HepG2 (cell line): Measurements from ENCODE around the gene LYZ. TPM values are rescaled to one million over a fixed set of nuclear protein-coding genes. Genes with fewer than 3 reads are reported as not detected.

ENCODE experiments used
- CHD4 ChIP-seq: fragments of 200-600 bp; sonication (generic); IDR thresholded peaks from 2 replicates; pipeline ENCODE4 v1.7.0; 2017; ENCODE audit warnings: mild to moderate bottlenecking, low read length, borderline replicate concordance
- FLYWCH1 ChIP-seq: sonication (generic); formaldehyde crosslinking; IDR thresholded peaks from 2 replicates; pipeline ENCODE4 v1.8.1; 2023; ENCODE audit warnings: mild to moderate bottlenecking, missing genetic modification reagents
- FOXA3 ChIP-seq: IDR thresholded peaks from 2 replicates; pipeline ENCODE4 v1.6.1; 2016; ENCODE audit warnings: missing genetic modification reagents, missing compliant biosample characterization
- KLF6 ChIP-seq: IDR thresholded peaks from 2 replicates; pipeline ENCODE4 v1.8.0; 2016; ENCODE audit warnings: missing biosample characterization, missing genetic modification reagents
- LBX2 ChIP-seq: sonication (generic); formaldehyde crosslinking; IDR thresholded peaks from 2 replicates; pipeline ENCODE4 v1.5.0; 2020; ENCODE audit warnings: missing genetic modification reagents, mild to moderate bottlenecking, borderline replicate concordance
- MIER2 ChIP-seq: IDR thresholded peaks from 2 replicates; pipeline ENCODE4 v1.6.1; 2016; ENCODE audit warnings: missing biosample characterization, missing genetic modification reagents
- MTF1 ChIP-seq: sonication (generic); formaldehyde crosslinking; IDR thresholded peaks from 2 replicates; pipeline ENCODE4 v1.5.0; 2020; ENCODE audit warnings: missing genetic modification reagents
- PCBP1 ChIP-seq: fragments of 200-400 bp; formaldehyde crosslinking; IDR thresholded peaks from 2 replicates; pipeline ENCODE4 v1.6.1; 2017; ENCODE audit warnings: mild to moderate bottlenecking, low read depth, low read length, borderline replicate concordance
- RBM22 ChIP-seq: fragments of 200-400 bp; formaldehyde crosslinking; optimal IDR thresholded peaks from 2 replicates; pipeline ENCODE3; 2017; ENCODE audit warnings: mild to moderate bottlenecking, low read length, moderate library complexity
- ZBTB3 ChIP-seq: sonication (generic); formaldehyde crosslinking; IDR thresholded peaks from 2 replicates; pipeline ENCODE4 v1.4.0; 2020; ENCODE audit warnings: low read depth, mild to moderate bottlenecking, moderate library complexity, missing genetic modification reagents, borderline replicate concordance
- ZNF343 ChIP-seq: sonication (generic); formaldehyde crosslinking; IDR thresholded peaks from 2 replicates; pipeline ENCODE4 v1.4.0; 2020; ENCODE audit warnings: mild to moderate bottlenecking, missing genetic modification reagents
- ZNF605 ChIP-seq: sonication (generic); formaldehyde crosslinking; IDR thresholded peaks from 2 replicates; pipeline ENCODE4 v1.8.0; 2022; ENCODE audit warnings: mild to moderate bottlenecking, missing genetic modification reagents
- ZNF609 ChIP-seq: sonication (generic); formaldehyde crosslinking; IDR thresholded peaks from 2 replicates; pipeline ENCODE4 v1.4.0; 2020; ENCODE audit warnings: mild to moderate bottlenecking, missing genetic modification reagents, borderline replicate concordance
- polyA plus RNA-seq, 8 experiments: library from polyadenylated mRNA; depleted of rRNA in 3 of 8; stranded (reverse) in 7 of 8; unstranded in 1 of 8; fragments of >200 nt; fragmentation: Illumina TruSeq in 4 of 8; extraction: Trizol in 4 of 8; gene quantifications; 2 replicates each; pipeline versions ENCODE4 v1.2.1 to v1.2.3, GENCODE V29; 2011 to 2016; ENCODE audit warnings: low read depth in 4 of 8, missing spikeins in 1 of 8, mixed read lengths in 1 of 8; ENCODE audit not compliant: insufficient read depth in 1 of 8
- total RNA-seq, 5 experiments: library from RNA; depleted of rRNA; stranded (reverse); fragments of >200 nt; fragmentation: Illumina TruSeq; extraction: Trizol; gene quantifications; 2 replicates each; pipeline ENCODE4 v1.2.3, GENCODE V29; 2016; ENCODE audit warnings: low read depth in 1 of 5
- TF ChIP-seq, protein P1 (sequence below): IDR thresholded peaks from 2 replicates; pipeline ENCODE4 v1.4.0; 2020; ENCODE audit warnings: mild to moderate bottlenecking, missing genetic modification reagents
- TF ChIP-seq, protein P2 (sequence below): sonication (generic); formaldehyde crosslinking; IDR thresholded peaks from 2 replicates; pipeline ENCODE4 v1.5.0; 2020; ENCODE audit warnings: mild to moderate bottlenecking, missing genetic modification reagents
- TF ChIP-seq, protein P3 (sequence below): IDR thresholded peaks from 2 replicates; pipeline ENCODE4 v1.6.1; 2016; ENCODE audit warnings: mild to moderate bottlenecking

LYZ gene
- total and polyA plus RNA-seq, 2 of the 13 experiments (the other 11 are each of a cell fraction or from before 2014, with no cell fraction given) = 1,788 to 2,054 TPM

- TF ChIP-seq MIER2 (peak; percentile 73; the same call in 1 of the 2 replicates), ZNF343 (CRISPR knock-in tag) (0 out of 2 replicates have a peak, but pooled peaks have one; percentile 45), FOXA3 (CRISPR knock-in tag) (peak; percentile 92), ZBTB3 (CRISPR knock-in tag) (peak; percentile 67; the same call in 1 of the 2 replicates), CHD4 (no peak), RBM22 (peak; percentile 82), ZNF609 (CRISPR knock-in tag) (peak; percentile 90), LBX2 (CRISPR knock-in tag) (no peak), MTF1 (CRISPR knock-in tag) (no peak), FLYWCH1 (CRISPR knock-in tag) (no peak), PCBP1 (no peak), KLF6 (0 out of 2 replicates have a peak, but pooled peaks have one; percentile 64), ZNF605 (CRISPR knock-in tag) (peak; percentile 82)
- TF ChIP-seq, protein P1, sequence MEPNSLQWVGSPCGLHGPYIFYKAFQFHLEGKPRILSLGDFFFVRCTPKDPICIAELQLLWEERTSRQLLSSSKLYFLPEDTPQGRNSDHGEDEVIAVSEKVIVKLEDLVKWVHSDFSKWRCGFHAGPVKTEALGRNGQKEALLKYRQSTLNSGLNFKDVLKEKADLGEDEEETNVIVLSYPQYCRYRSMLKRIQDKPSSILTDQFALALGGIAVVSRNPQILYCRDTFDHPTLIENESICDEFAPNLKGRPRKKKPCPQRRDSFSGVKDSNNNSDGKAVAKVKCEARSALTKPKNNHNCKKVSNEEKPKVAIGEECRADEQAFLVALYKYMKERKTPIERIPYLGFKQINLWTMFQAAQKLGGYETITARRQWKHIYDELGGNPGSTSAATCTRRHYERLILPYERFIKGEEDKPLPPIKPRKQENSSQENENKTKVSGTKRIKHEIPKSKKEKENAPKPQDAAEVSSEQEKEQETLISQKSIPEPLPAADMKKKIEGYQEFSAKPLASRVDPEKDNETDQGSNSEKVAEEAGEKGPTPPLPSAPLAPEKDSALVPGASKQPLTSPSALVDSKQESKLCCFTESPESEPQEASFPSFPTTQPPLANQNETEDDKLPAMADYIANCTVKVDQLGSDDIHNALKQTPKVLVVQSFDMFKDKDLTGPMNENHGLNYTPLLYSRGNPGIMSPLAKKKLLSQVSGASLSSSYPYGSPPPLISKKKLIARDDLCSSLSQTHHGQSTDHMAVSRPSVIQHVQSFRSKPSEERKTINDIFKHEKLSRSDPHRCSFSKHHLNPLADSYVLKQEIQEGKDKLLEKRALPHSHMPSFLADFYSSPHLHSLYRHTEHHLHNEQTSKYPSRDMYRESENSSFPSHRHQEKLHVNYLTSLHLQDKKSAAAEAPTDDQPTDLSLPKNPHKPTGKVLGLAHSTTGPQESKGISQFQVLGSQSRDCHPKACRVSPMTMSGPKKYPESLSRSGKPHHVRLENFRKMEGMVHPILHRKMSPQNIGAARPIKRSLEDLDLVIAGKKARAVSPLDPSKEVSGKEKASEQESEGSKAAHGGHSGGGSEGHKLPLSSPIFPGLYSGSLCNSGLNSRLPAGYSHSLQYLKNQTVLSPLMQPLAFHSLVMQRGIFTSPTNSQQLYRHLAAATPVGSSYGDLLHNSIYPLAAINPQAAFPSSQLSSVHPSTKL (CRISPR knock-in tag) = peak; percentile 94
- TF ChIP-seq, protein P2, sequence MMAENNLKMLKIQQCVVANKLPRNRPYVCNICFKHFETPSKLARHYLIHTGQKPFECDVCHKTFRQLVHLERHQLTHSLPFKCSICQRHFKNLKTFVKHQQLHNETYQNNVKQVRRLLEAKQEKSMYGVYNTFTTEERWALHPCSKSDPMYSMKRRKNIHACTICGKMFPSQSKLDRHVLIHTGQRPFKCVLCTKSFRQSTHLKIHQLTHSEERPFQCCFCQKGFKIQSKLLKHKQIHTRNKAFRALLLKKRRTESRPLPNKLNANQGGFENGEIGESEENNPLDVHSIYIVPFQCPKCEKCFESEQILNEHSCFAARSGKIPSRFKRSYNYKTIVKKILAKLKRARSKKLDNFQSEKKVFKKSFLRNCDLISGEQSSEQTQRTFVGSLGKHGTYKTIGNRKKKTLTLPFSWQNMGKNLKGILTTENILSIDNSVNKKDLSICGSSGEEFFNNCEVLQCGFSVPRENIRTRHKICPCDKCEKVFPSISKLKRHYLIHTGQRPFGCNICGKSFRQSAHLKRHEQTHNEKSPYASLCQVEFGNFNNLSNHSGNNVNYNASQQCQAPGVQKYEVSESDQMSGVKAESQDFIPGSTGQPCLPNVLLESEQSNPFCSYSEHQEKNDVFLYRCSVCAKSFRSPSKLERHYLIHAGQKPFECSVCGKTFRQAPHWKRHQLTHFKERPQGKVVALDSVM (CRISPR knock-in tag) = no peak; the same call in 1 of the 2 replicates
- TF ChIP-seq, protein P3, sequence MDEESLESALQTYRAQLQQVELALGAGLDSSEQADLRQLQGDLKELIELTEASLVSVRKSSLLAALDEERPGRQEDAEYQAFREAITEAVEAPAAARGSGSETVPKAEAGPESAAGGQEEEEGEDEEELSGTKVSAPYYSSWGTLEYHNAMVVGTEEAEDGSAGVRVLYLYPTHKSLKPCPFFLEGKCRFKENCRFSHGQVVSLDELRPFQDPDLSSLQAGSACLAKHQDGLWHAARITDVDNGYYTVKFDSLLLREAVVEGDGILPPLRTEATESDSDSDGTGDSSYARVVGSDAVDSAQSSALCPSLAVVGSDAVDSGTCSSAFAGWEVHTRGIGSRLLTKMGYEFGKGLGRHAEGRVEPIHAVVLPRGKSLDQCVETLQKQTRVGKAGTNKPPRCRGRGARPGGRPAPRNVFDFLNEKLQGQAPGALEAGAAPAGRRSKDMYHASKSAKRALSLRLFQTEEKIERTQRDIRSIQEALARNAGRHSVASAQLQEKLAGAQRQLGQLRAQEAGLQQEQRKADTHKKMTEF (CRISPR knock-in tag) = peak; percentile 87
Measured at GRCh38 chr12:69348162-69348938, at the start of gene LYZ (continued).
